ENCODE data around the gene CTNNA2. TPM values are rescaled to one million over a fixed set of nuclear protein-coding genes. Genes with fewer than 3 reads are reported as not detected.

CTNNA2 gene
- total and polyA plus RNA-seq, 2 of the 8 experiments (the other 6 are each of a cell fraction or from before 2014, with no cell fraction given) = 3.9 to 9.0 TPM

DNA sequence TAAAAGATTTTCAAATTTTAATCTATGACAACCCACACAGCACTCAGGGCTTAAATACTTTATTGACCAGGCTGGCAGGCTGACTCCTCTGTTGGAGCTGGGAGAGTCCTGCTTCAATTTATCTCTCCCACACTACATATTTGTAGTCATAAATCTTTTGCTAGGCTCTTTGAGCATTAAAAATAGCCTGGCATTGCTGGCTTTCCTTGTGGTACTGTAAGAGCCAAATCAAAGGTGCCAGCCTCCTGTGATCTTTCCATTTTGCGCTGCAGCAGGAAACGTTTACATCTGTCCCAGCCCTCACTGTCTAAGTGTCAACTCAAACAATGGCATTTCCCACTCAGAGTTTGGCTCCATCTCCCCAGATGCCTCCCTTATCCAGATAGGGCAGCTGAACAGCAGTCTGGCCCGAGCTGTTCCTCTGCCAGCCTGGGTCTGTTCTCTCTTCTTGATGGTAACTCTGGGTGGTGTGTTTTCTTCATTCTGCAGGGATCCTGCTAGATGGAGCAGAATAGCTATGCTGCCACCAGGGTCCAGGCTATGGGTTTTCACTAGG is 729.6 kb downstream of the CTNNA2 start:
- Histone ChIP-seq H2BK15ac (ENCODE audit: low read length) (no peak overlapping the region), H3K14ac (ENCODE audit: insufficient read length) (no peak overlapping the region), H4K5ac (ENCODE audit: insufficient read length, low read depth, low read length) (no peak overlapping the region), H3K18ac (ENCODE audit: extremely low read depth, low read length) (no peak overlapping the region), H3K79me1 (ENCODE audit: low read depth, low read length) (no peaks in the 10 kb centered on the region), H3K4ac (replicated peaks; ENCODE audit: insufficient read length, low read depth, low read length) (no peak overlapping the region), H3K4me1 (replicated peaks in 1 of 4; ENCODE audit: control insufficient read depth in 3 of 4, insufficient read depth in 4 of 4, low read length in 3 of 4) (no peaks in the 10 kb centered on the region), H3K27ac (ENCODE audit: low read depth, low read length) (no peak overlapping the region), H4K20me1 (replicated peaks in 1 of 2; ENCODE audit: control insufficient read depth in 1 of 2, insufficient read depth in 2 of 2, low read length in 2 of 2) (no peaks in the 10 kb centered on the region), H3K4me2 (ENCODE audit: insufficient read depth in 1 of 2, low read depth in 2 of 2, low read length in 2 of 2) (no peak overlapping the region), H3K23me2 (ENCODE audit: low read depth, low read length) (no peaks in the 10 kb centered on the region), H2BK12ac (ENCODE audit: low read depth, low read length) (0 out of 2 replicates have a peak overlapping the region, but pooled peaks have one; percentile 4), H2BK20ac (ENCODE audit: low read length) (no peak overlapping the region), H3K56ac (replicated peaks; ENCODE audit: insufficient read length, low read depth, low read length) (no peak overlapping the region), H3K9me3 (ENCODE audit: insufficient read depth in 2 of 2, low read depth in 1 of 2, low read length in 1 of 2) (no peaks in the 10 kb centered on the region), H4K8ac (ENCODE audit: extremely low read depth, insufficient read depth, low read length) (no peak overlapping the region), H2BK120ac (replicated peaks; ENCODE audit: low read depth, low read length) (no peak overlapping the region), H4K91ac (replicated peaks; ENCODE audit: insufficient read length, low read length) (no peak overlapping the region), H3K9ac (replicated peaks in 1 of 4; ENCODE audit: extremely low read depth in 1 of 4, low read depth in 3 of 4, low read length in 3 of 4) (no peak overlapping the region), H2AFZ (ENCODE audit: low read length) (no peak overlapping the region), H3K4me3 (ENCODE audit: extremely low read depth in 1 of 4, insufficient read depth in 2 of 4, low read depth in 3 of 4, low read length in 4 of 4) (no peak overlapping the region), H3K36me3 (ENCODE audit: control insufficient read depth in 2 of 4, insufficient read depth in 4 of 4, low read length in 3 of 4) (no peaks in the 10 kb centered on the region), H3K23ac (ENCODE audit: insufficient read length) (no peak overlapping the region), H3K27me3 (replicated peaks in 1 of 4; ENCODE audit: control insufficient read depth in 3 of 4, extremely low read depth in 1 of 4, insufficient read depth in 3 of 4, low read length in 3 of 4) (no peaks in the 10 kb centered on the region), H3K79me2 (ENCODE audit: control insufficient read depth in 1 of 2, insufficient read depth in 2 of 2, low read length in 2 of 2) (no peaks in the 10 kb centered on the region), H2AK5ac (ENCODE audit: low read depth, low read length) (no peak overlapping the region), H2BK5ac (ENCODE audit: low read depth, low read length) (no peak overlapping the region)
- 92% methylated on average over 3 of the region's 3 CpGs; no CpG with 5 or more reads in 1 of the 2 experiments for WGBS, 2 experiments (ENCODE audit: extremely low coverage in 1 of 2, insufficient coverage in 1 of 2, insufficient read length in 1 of 2, insufficient replicate concordance in 2 of 2, low coverage in 1 of 2, low lambda C conversion rate in 2 of 2, missing lambda C conversion rate in 1 of 2)
- CTCF ChIA-PET (ENCODE audit: partially characterized antibody) = interaction anchor here (0.6 to 1.8 kb wide), 5 partner anchors 13 to 169 kb away, joined by 3 to 10 read pairs (median 3); no protein-coding TSS in a partner anchor
- FAIRE-seq (no peak), DNase-seq (ENCODE audit: low read depth in 1 of 2, low spot score in 2 of 2) (no peak)
- POLR2A ChIA-PET (ENCODE audit: partially characterized antibody) = interaction anchor here (1.2 kb wide), 1 partner anchor 13 kb away, joined by 3 read pairs; no protein-coding TSS in a partner anchor
- no peak for TF ChIP-seq CEBPB (IDR thresholded peaks at IDR 0.05; ENCODE audit: low read depth, low read length)
- TF ChIP-seq TAF7 (optimal IDR thresholded peaks at IDR 0.05; ENCODE audit: borderline replicate concordance, low read depth, low read length) = no peak
- TF ChIP-seq SAP30 (IDR thresholded peaks at IDR 0.05; ENCODE audit: insufficient read depth, insufficient replicate concordance, low read length) = no peak
- no peak for TF ChIP-seq EP300 (IDR thresholded peaks at IDR 0.05; ENCODE audit: borderline replicate concordance in 1 of 2, low read depth in 2 of 2, low read length in 2 of 2)
- no peak for TF ChIP-seq SIRT6 (IDR thresholded peaks at IDR 0.05; ENCODE audit: low read length)
- no peak for TF ChIP-seq HDAC2 (IDR thresholded peaks at IDR 0.05; ENCODE audit: borderline replicate concordance in 1 of 2, low read depth in 2 of 2, low read length in 2 of 2)
- TF ChIP-seq YY1 (IDR thresholded peaks at IDR 0.05; ENCODE audit: low read depth, low read length) = no peak
- no peak for TF ChIP-seq POU5F1 (IDR thresholded peaks at IDR 0.05; ENCODE audit: low read depth, low read length)
- TF ChIP-seq TEAD4 (IDR thresholded peaks at IDR 0.05; ENCODE audit: low read depth, low read length) = no peak
- no peak for TF ChIP-seq ATF2 (IDR thresholded peaks at IDR 0.05; ENCODE audit: low read length)
- TF ChIP-seq EZH2 (IDR thresholded peaks at IDR 0.05; ENCODE audit: low read depth, low read length, severe bottlenecking) = no peak

Measured in H1 (cell line).